ENCODE measurements around the gene ANKRD29. TPM values are rescaled to one million over a fixed set of nuclear protein-coding genes. Genes with fewer than 3 reads are reported as not detected.
"Not testable (repeated sequence)": the region's sequence is repeated elsewhere in the genome, so short reads cannot be mapped to it uniquely, and the experiment has no call there.

The ANKRD29 gene
- total RNA-seq, 2 donors from 2014 or later: 5.6 to 8.5 TPM

DNA sequence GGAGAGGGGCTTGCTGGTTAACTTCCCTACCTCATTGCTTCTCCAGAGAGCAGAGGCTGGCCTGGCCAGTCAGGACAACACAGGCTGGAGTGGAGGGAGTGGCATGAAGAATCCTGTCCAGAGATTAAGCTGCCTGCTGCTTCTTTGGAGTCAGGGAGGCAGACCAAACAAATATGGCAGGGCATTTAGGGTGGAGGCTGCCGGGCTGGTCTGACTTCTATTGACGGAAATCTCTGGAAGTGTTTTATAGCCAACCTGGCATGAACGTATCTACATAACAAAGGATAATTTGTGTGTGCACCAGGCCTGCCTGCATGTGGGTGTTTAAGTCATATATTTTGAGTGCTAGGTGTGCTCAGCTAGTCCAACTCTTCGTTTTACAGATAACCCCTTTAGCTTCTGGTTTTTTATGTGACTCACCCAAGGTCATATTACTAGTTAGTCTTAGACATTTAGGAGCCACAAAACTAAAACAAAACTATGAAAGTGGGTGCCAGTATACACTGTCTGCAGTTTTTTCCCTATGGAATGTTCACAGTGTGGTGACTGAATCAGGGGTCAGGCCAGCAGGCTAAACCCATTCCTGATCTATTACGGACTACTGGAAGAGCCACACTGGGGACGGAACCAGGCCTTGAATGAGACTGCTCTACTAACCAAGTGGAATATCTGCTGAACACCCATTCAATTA, 81.9 kb downstream of the ANKRD29 start:
- Histone ChIP-seq H3K27ac (no peak overlapping the region), H3K27me3 (replicated peaks; ENCODE audit: insufficient read depth) (no peaks in the 10 kb centered on the region), H3K4me1 (replicated peaks) (no peaks in the 10 kb centered on the region), H3K36me3 (no peaks in the 10 kb centered on the region), H3K9me3 (no peaks in the 10 kb centered on the region), H3K4me3 (no peak overlapping the region)
- WGBS: 74% methylated on average over 6 of the region's 6 CpGs
- intact Hi-C loops (cut with DNase I): loop anchor here (10.0 kb wide), 1 partner anchor 446 kb away; the partner anchor contains the start of gene CABLES1
- no peak for DNase-seq (ENCODE audit: low spot score)
- no peak for TF ChIP-seq CTCF (IDR thresholded peaks at IDR 0.05)
- no peak for TF ChIP-seq POLR2AphosphoS5 (IDR thresholded peaks at IDR 0.05)
- TF ChIP-seq POLR2A (IDR thresholded peaks at IDR 0.05): no peak

DNA sequence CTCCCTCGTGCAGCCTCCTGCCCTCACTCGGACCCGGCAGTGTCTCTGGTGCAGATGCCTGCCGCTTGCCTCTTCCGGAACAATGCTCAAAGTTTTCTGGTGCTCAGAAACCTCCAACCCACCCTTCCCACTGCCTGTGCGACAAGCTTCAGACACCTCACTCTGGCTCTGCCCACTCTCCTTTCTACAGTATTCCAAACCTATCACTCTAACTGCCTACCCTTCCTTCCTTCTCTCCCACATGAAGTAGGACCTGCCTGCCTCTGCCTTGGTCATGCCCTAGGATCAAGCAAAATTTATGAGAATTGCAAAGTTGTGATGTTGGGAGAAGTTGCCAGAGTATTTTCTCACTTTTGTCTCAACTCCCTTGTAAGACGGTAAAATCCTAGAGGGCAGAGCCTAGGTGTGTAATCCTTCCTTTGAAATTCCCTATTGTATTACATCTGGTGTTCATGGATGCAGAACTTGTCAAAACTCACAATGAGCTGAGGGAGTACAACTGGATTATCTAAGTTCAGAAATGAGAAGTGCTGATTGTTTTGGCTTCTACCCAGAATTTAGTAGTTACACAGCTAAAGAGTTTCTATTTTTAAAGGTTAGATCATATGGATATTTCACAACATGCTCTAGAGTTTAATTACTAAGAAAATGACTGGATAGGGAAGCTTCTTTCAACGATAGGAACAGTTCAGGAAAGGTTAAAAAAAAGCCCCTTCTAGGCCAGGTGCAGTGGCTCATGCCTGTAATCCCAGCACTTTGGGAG, 83.6 kb downstream of the ANKRD29 start:
- 84% methylated on average over 8 of the region's 8 CpGs for WGBS
- Histone ChIP-seq H3K9me3 (no peaks in the 10 kb centered on the region), H3K27me3 (replicated peaks; ENCODE audit: insufficient read depth) (no peaks in the 10 kb centered on the region), H3K36me3 (no peaks in the 10 kb centered on the region), H3K27ac (no peak overlapping the region), H3K4me1 (replicated peaks) (no peaks in the 10 kb centered on the region), H3K4me3 (no peak overlapping the region)
- DNase-seq (ENCODE audit: low spot score): no peak
- no peak for TF ChIP-seq POLR2A (IDR thresholded peaks at IDR 0.05)
- no peak for TF ChIP-seq CTCF (IDR thresholded peaks at IDR 0.05)
- no peak for TF ChIP-seq POLR2AphosphoS5 (IDR thresholded peaks at IDR 0.05)
- intact Hi-C loops (cut with DNase I): no loop called here

GRCh38 chr18:23578067-23578701, 84.5 kb downstream of the ANKRD29 start:
- no peaks in the 10 kb centered on the region for H3K4me1 ChIP-seq (replicated peaks)
- TF ChIP-seq CTCF (IDR thresholded peaks at IDR 0.05): no peak
- no peak for TF ChIP-seq POLR2AphosphoS5 (IDR thresholded peaks at IDR 0.05)
- no peak for TF ChIP-seq POLR2A (IDR thresholded peaks at IDR 0.05)
- WGBS: 93% methylated on average over 5 of the region's 6 CpGs

GRCh38 chr18:23577521-23577920, 85.2 kb downstream of the ANKRD29 start:
- H3K9me3 ChIP-seq; H3K36me3 ChIP-seq; H3K4me3 ChIP-seq; H3K27ac ChIP-seq; H3K27me3 ChIP-seq (replicated peaks; ENCODE audit: insufficient read depth); H3K4me1 ChIP-seq (replicated peaks); intact Hi-C loops (cut with DNase I); DNase-seq (ENCODE audit: low spot score): not testable (repeated sequence)
- 96% methylated on average over 8 of the region's 24 CpGs for WGBS

More at GRCh38 chr18:23578067-23578701, 84.5 kb downstream of the ANKRD29 start:
- intact Hi-C loops (cut with DNase I): no loop called here
- no peaks in the 10 kb centered on the region for H3K9me3 ChIP-seq
- no peaks in the 10 kb centered on the region for H3K36me3 ChIP-seq
- no peak overlapping the region for H3K27ac ChIP-seq
- no peak overlapping the region for H3K4me3 ChIP-seq
- DNase-seq (ENCODE audit: low spot score): no peak
- H3K27me3 ChIP-seq (replicated peaks; ENCODE audit: insufficient read depth): no peaks in the 10 kb centered on the region

- Histone ChIP-seq H3K4me1 (replicated peaks) (no peaks in the 10 kb centered on the region), H3K36me3 (no peaks in the 10 kb centered on the region)
- TF ChIP-seq CTCF (IDR thresholded peaks at IDR 0.05): no peak
- TF ChIP-seq POLR2A (IDR thresholded peaks at IDR 0.05): no peak
- no peak for TF ChIP-seq POLR2AphosphoS5 (IDR thresholded peaks at IDR 0.05)
Observed at GRCh38 chr18:23575309-23575651, 87.4 kb downstream of the ANKRD29 start.

More at GRCh38 chr18:23575309-23575651, 87.4 kb downstream of the ANKRD29 start:
- H3K4me3 ChIP-seq: no peak overlapping the region
- no peak for DNase-seq (ENCODE audit: low spot score)
- H3K27ac ChIP-seq: no peak overlapping the region
- intact Hi-C loops (cut with DNase I): no loop called here
- WGBS: 94% methylated on average over 7 of the region's 7 CpGs
- H3K9me3 ChIP-seq: no peaks in the 10 kb centered on the region
- H3K27me3 ChIP-seq (replicated peaks; ENCODE audit: insufficient read depth): no peaks in the 10 kb centered on the region

Measured in prostate gland (tissue), 2 donors.